HepG2 (cell line): ENCODE results near the gene CYSTM1. TPM values are rescaled to one million over a fixed set of nuclear protein-coding genes. Genes with fewer than 3 reads are reported as not detected.

Experiments used
- ELF3 ChIP-seq: IDR thresholded peaks from 2 replicates; pipeline ENCODE4 v1.6.1; 2016; ENCODE audit warnings: missing genetic modification reagents, missing compliant biosample characterization
- EZH2 ChIP-seq: conservative IDR thresholded peaks from 2 replicates; pipeline ENCODE4 v1.6.1; 2012; ENCODE audit warnings: mild to moderate bottlenecking, low read depth, low read length, moderate library complexity
- HOXA3 ChIP-seq: sonication (generic); formaldehyde crosslinking; IDR thresholded peaks from 2 replicates; pipeline ENCODE4 v1.5.0; 2020; ENCODE audit warnings: missing genetic modification reagents
- MAFF ChIP-seq: IDR thresholded peaks from 2 replicates; pipeline ENCODE4 v1.6.1; 2011; ENCODE audit warnings: low read depth, low read length, improper control_type of control experiment
- MTF1 ChIP-seq: sonication (generic); formaldehyde crosslinking; IDR thresholded peaks from 2 replicates; pipeline ENCODE4 v1.5.0; 2020; ENCODE audit warnings: missing genetic modification reagents
- SP1 ChIP-seq, 2 experiments: fragments of 450-650 bp in 1 of 2; sonication (generic) in 1 of 2; formaldehyde crosslinking in 1 of 2; IDR thresholded peaks; 2 replicates each; pipeline versions ENCODE4 v1.4.0 to v1.6.1; 2016 to 2020; ENCODE audit warnings: missing genetic modification reagents in 1 of 2
- TIGD3 ChIP-seq: sonication (generic); formaldehyde crosslinking; IDR thresholded peaks from 2 replicates; pipeline ENCODE4 v1.5.1; 2020; ENCODE audit warnings: mild to moderate bottlenecking, missing genetic modification reagents, borderline replicate concordance
- ZMYM4 ChIP-seq: sonication (generic); formaldehyde crosslinking; IDR thresholded peaks from 2 replicates; pipeline ENCODE4 v1.8.1; 2023; ENCODE audit warnings: mild to moderate bottlenecking, missing genetic modification reagents
- ZNF446 ChIP-seq: sonication (generic); formaldehyde crosslinking; IDR thresholded peaks from 2 replicates; pipeline ENCODE4 v1.5.0; 2020; ENCODE audit warnings: mild to moderate bottlenecking, missing genetic modification reagents
- polyA plus RNA-seq, 8 experiments: library from polyadenylated mRNA; depleted of rRNA in 3 of 8; stranded (reverse) in 7 of 8; unstranded in 1 of 8; fragments of >200 nt; fragmentation: Illumina TruSeq in 4 of 8; extraction: Trizol in 4 of 8; gene quantifications; 2 replicates each; pipeline versions ENCODE4 v1.2.1 to v1.2.3, GENCODE V29; 2011 to 2016; ENCODE audit warnings: low read depth in 4 of 8, missing spikeins in 1 of 8, mixed read lengths in 1 of 8; ENCODE audit not compliant: insufficient read depth in 1 of 8
- total RNA-seq, 5 experiments: library from RNA; depleted of rRNA; stranded (reverse); fragments of >200 nt; fragmentation: Illumina TruSeq; extraction: Trizol; gene quantifications; 2 replicates each; pipeline ENCODE4 v1.2.3, GENCODE V29; 2016; ENCODE audit warnings: low read depth in 1 of 5
- TF ChIP-seq, protein P1 (sequence below): IDR thresholded peaks from 2 replicates; pipeline ENCODE4 v1.6.1; 2016; ENCODE audit warnings: low read depth, missing genetic modification reagents, missing compliant biosample characterization
- TF ChIP-seq, protein P2 (sequence below): sonication (generic); formaldehyde crosslinking; IDR thresholded peaks from 2 replicates; pipeline ENCODE4 v1.8.1; 2023; ENCODE audit warnings: mild to moderate bottlenecking, missing genetic modification reagents, borderline replicate concordance
- TF ChIP-seq, protein P3 (sequence below): sonication (generic); formaldehyde crosslinking; IDR thresholded peaks from 2 replicates; pipeline ENCODE4 v1.5.1; 2020; ENCODE audit warnings: missing genetic modification reagents, mild to moderate bottlenecking, borderline replicate concordance

Gene CYSTM1
- total and polyA plus RNA-seq, 2 of the 13 experiments (the other 11 are each of a cell fraction or from before 2014, with no cell fraction given): 40.0 to 73.4 TPM

DNA sequence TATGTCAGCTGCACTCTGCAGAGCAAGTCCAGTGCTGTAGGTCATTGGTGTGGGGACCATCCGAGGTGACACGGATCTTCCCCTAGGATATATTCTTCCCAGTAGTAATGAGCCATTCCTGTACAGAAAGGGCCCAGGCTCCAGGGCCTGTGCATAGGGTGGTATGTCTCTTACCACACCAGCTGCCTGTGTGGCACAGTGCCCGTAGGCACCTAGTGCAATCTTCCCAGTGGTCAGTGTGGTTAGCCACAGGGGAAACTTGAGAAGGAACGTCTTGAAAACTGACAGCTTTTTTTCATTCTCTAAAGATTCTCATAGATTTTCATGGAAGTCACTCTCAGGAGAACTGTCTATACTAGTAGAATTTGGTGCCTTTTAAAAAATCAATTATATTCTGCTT is 39.8 kb downstream of the CYSTM1 start (continued):
- TF ChIP-seq TIGD3 (CRISPR knock-in tag) (no peak), ELF3 (CRISPR knock-in tag) (no peak), HOXA3 (CRISPR knock-in tag) (no peak), ZMYM4 (no peak), MAFF (no peak), MTF1 (CRISPR knock-in tag) (no peak), ZNF446 (CRISPR knock-in tag) (no peak), EZH2 (no peak), SP1 (IDR thresholded peaks at IDR 0.05) (no peak), SP1 (CRISPR knock-in tag; IDR thresholded peaks at IDR 0.05) (no peak)
- TF ChIP-seq, protein P1, sequence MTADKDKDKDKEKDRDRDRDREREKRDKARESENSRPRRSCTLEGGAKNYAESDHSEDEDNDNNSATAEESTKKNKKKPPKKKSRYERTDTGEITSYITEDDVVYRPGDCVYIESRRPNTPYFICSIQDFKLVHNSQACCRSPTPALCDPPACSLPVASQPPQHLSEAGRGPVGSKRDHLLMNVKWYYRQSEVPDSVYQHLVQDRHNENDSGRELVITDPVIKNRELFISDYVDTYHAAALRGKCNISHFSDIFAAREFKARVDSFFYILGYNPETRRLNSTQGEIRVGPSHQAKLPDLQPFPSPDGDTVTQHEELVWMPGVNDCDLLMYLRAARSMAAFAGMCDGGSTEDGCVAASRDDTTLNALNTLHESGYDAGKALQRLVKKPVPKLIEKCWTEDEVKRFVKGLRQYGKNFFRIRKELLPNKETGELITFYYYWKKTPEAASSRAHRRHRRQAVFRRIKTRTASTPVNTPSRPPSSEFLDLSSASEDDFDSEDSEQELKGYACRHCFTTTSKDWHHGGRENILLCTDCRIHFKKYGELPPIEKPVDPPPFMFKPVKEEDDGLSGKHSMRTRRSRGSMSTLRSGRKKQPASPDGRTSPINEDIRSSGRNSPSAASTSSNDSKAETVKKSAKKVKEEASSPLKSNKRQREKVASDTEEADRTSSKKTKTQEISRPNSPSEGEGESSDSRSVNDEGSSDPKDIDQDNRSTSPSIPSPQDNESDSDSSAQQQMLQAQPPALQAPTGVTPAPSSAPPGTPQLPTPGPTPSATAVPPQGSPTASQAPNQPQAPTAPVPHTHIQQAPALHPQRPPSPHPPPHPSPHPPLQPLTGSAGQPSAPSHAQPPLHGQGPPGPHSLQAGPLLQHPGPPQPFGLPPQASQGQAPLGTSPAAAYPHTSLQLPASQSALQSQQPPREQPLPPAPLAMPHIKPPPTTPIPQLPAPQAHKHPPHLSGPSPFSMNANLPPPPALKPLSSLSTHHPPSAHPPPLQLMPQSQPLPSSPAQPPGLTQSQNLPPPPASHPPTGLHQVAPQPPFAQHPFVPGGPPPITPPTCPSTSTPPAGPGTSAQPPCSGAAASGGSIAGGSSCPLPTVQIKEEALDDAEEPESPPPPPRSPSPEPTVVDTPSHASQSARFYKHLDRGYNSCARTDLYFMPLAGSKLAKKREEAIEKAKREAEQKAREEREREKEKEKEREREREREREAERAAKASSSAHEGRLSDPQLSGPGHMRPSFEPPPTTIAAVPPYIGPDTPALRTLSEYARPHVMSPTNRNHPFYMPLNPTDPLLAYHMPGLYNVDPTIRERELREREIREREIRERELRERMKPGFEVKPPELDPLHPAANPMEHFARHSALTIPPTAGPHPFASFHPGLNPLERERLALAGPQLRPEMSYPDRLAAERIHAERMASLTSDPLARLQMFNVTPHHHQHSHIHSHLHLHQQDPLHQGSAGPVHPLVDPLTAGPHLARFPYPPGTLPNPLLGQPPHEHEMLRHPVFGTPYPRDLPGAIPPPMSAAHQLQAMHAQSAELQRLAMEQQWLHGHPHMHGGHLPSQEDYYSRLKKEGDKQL: no peak
- TF ChIP-seq, protein P2, sequence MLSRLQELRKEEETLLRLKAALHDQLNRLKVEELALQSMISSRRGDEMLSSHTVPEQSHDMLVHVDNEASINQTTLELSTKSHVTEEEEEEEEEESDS: no peak
- TF ChIP-seq, protein P3, sequence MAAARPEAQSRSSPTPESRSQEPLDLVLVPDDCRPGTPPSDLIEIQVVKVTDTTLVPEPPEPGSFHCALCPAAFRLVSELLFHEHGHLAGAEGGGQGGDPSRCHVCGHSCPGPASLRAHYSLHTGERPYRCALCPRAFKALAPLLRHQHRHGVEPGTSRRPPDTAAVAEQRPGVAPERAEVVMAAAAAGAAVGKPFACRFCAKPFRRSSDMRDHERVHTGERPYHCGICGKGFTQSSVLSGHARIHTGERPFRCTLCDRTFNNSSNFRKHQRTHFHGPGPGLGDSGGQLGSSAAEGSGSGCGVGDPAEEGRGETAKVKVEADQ (CRISPR knock-in tag): no peak
